Transverse colon (tissue), 4 donors: ENCODE measurements around the gene RCL1. TPM values are rescaled to one million over a fixed set of nuclear protein-coding genes. Genes with fewer than 3 reads are reported as not detected.

Experiments
- DNase-seq: peaks from one replicate; pipeline ENCODE4 v3.0.0-alpha.2; 2019
- H3K27ac ChIP-seq, 4 donors: fragments of 200-600 bp; sonication (generic); 2 replicates each; pipeline ENCODE4 v1.5.1; 2016 to 2018; ENCODE audit warnings: inconsistent platforms in 4 of 4
- H3K27me3 ChIP-seq: fragments of 200-600 bp; sonication (generic); 2 replicates; pipeline ENCODE4 v1.5.1; 2017; ENCODE audit warnings: inconsistent platforms
- H3K36me3 ChIP-seq, 4 donors: fragments of 200-600 bp; sonication (generic); 2 replicates each; pipeline ENCODE4 v1.5.1; 2017 to 2019; ENCODE audit warnings: inconsistent platforms in 4 of 4
- H3K4me1 ChIP-seq, 4 donors: fragments of 200-600 bp; sonication (generic); 2 replicates each; pipeline ENCODE4 v1.5.1; 2017 to 2020; ENCODE audit warnings: inconsistent platforms in 4 of 4
- H3K4me3 ChIP-seq, 4 donors: fragments of 200-600 bp; sonication (generic); 1 replicate in 1 of 4; 2 replicates in 3 of 4; pipeline versions ENCODE4 v1.5.1 to v1.6.1; 2017 to 2019; ENCODE audit warnings: inconsistent platforms in 4 of 4
- H3K9me3 ChIP-seq, 2 donors: fragments of 200-600 bp; sonication (generic); 2 replicates each; pipeline ENCODE4 v1.5.1; 2017 to 2019; ENCODE audit warnings: inconsistent platforms in 2 of 2
- EP300 ChIP-seq: sonication (generic); formaldehyde crosslinking; IDR thresholded peaks from one replicate; pipeline ENCODE4 v1.6.1; 2017; ENCODE audit warnings: antibody characterized with exemption, low read depth
- POLR2A ChIP-seq: fragments of 450-650 bp; IDR thresholded peaks from one replicate; pipeline ENCODE4 v1.6.1; 2016; ENCODE audit warnings: antibody characterized with exemption, mild to moderate bottlenecking, moderate library complexity
- POLR2AphosphoS5 ChIP-seq, 3 donors: sonication (generic); formaldehyde crosslinking; IDR thresholded peaks; one replicate each; pipeline ENCODE4 v1.6.1; 2016; ENCODE audit warnings: antibody characterized with exemption in 3 of 3
- WGBS, 2 donors: methylation state at CpG; one replicate each; pipeline ENCODE4 v1.1.5; 2018; ENCODE audit warnings: low coverage in 1 of 2; 5-methylcytosine and 5-hydroxymethylcytosine counted together
- in situ Hi-C, 4 donors: fragments of 200-750 bp; cut with MboI; loops; one replicate each; pipeline versions ENCODE4 v1.15.0 to v1.15.1; 2017; ENCODE audit warnings: low sequenced_read_pairs in 3 of 4, low pct_ligation_motif_present in 1 of 4, low pct_unique_long_range_greater_than_20kb in 1 of 4
- intact Hi-C: fragments of 100-400 bp; cut with DNase I; formaldehyde crosslinking; loops from one replicate; pipeline ENCODE4 v1.15.1; 2023; ENCODE audit warnings: low total_unique reads
- total RNA-seq, 4 donors: library from RNA; depleted of rRNA; stranded (reverse); fragments of >200 nt; gene quantifications; one replicate each; pipeline ENCODE4 v1.1.0, GENCODE V29; 2016
- TF ChIP-seq, protein P1 (sequence below), 5 experiments: fragments of 200-600 bp in 3 of 5; fragments of 450-650 bp in 2 of 5; sonication (generic) in 3 of 5; IDR thresholded peaks; 1 replicate in 2 of 5; 2 replicates in 3 of 5; pipeline ENCODE4 v1.5.1; 2016 to 2017; ENCODE audit warnings: antibody characterized with exemption in 5 of 5, inconsistent platforms in 3 of 5, mild to moderate bottlenecking in 2 of 5, moderate library complexity in 1 of 5

The RCL1 gene
- total RNA-seq, 4 donors from 2014 or later: 2.6 to 23.5 (median 7.3) TPM

DNA sequence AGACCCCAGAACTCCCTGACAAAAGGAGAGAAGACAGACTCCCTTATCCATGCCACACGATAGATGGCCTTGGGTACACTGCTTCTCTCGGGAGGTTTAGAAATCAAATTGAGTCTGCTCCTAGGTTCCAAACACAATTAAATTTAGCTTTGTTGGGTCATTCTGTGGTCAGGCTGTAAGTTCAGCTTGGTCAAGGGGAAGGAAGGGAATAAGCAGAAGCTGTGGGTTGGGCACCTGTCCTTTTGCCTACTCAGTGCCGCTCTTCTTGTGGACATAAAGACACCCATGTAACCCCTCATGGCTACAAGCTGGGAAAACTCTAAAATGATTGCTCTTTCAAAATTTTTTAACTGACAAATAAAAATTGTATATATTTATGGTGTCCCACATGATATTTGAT, 32.6 kb upstream of the RCL1 start:
- 77% methylated on average over 3 of the region's 3 CpGs; no CpG with 5 or more reads in 1 of the 2 donors for WGBS, 2 donors
- peaks cover 0 to 20% (median 4%) of the 10 kb centered on the region in 4 donors for H3K4me1 ChIP-seq
- no peaks in the 10 kb centered on the region for H3K9me3 ChIP-seq
- no peak overlapping the region for H3K27ac ChIP-seq
- H3K27me3 ChIP-seq: no peaks in the 10 kb centered on the region
- no peak for DNase-seq
- H3K4me3 ChIP-seq: no peak overlapping the region
- H3K36me3 ChIP-seq: no peaks in the 10 kb centered on the region
- no peak for TF ChIP-seq POLR2AphosphoS5 (IDR thresholded peaks at IDR 0.05)
- TF ChIP-seq, protein P1, sequence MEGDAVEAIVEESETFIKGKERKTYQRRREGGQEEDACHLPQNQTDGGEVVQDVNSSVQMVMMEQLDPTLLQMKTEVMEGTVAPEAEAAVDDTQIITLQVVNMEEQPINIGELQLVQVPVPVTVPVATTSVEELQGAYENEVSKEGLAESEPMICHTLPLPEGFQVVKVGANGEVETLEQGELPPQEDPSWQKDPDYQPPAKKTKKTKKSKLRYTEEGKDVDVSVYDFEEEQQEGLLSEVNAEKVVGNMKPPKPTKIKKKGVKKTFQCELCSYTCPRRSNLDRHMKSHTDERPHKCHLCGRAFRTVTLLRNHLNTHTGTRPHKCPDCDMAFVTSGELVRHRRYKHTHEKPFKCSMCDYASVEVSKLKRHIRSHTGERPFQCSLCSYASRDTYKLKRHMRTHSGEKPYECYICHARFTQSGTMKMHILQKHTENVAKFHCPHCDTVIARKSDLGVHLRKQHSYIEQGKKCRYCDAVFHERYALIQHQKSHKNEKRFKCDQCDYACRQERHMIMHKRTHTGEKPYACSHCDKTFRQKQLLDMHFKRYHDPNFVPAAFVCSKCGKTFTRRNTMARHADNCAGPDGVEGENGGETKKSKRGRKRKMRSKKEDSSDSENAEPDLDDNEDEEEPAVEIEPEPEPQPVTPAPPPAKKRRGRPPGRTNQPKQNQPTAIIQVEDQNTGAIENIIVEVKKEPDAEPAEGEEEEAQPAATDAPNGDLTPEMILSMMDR (IDR thresholded peaks at IDR 0.05): no peak
- TF ChIP-seq POLR2A: no peak
- TF ChIP-seq EP300: no peak
- intact Hi-C loops (loop anchor here (5.0 kb wide), 1 partner anchor 227 kb away; the partner anchor contains the start of gene JAK2), in situ Hi-C loops (loop anchor here (10.0 to 25.0 kb wide), 5 partner anchors 225 to 827 kb away; partner anchors contain the start of genes PLGRKT (in 3 of the 4), JAK2 (in 2 of the 4) and INSL6 (in 1 of the 4))

DNA sequence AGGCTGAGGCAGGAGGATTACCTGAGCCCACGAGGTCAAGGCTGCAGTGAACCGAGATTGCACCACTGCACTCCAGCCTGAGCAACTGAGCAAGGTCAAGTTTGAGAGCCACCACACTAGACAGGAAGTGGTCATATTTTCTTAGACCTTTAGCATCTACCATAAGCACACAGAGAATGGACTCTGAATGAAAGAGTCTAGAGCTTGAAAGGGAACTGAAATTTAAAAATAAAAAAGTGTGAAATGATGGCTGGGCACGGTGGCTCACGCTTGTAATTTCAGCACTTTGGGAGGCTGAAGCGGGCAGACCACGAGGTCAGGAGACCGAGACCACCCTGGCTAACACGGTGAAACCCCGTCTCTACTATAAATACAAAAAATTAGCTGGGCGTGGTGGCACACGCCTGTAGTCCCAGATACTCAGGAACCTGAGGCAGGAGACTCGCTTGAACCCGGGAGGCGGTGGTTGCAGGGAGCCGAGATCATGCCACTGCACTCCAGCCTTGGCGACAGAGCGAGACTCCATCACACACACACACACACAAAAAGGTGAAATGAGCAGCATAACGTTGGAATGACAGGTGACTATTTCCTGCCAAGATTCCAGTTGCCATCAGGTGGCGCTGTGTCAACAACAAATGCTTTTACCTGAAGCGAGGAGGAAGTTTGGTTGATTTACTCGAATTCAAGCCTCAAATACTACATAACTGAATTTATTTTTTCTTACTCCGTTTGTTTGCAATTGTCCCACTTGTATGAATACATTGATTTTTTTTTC, 30.4 kb upstream of the RCL1 start:
- 17 to 19% methylated on average over 9 to 22 of the region's 22 CpGs for WGBS, 2 donors
- intact Hi-C loops: loop anchor here (5.0 kb wide), 1 partner anchor 225 kb away; the partner anchor contains the start of gene JAK2
- no peaks in the 10 kb centered on the region for H3K9me3 ChIP-seq
- peak overlapping the region; percentile 57 to 76 (median 66) for H3K27ac ChIP-seq
- H3K4me3 ChIP-seq: peak overlapping the region in 3 of 4 donors; percentile 8 to 36 (median 19)
- in situ Hi-C loops: loop anchor here (10.0 to 25.0 kb wide), 5 partner anchors 223 to 825 kb away; partner anchors contain the start of genes PLGRKT (in 3 of the 4), JAK2 (in 2 of the 4) and INSL6 (in 1 of the 4)
- no peaks in the 10 kb centered on the region for H3K27me3 ChIP-seq
- TF ChIP-seq, protein P1 (IDR thresholded peaks at IDR 0.05): peak; percentile 75 to 92 (median 86)
- no peak for TF ChIP-seq POLR2A
- DNase-seq: peak; percentile 89
- peaks cover 0 to 14% (median 4%) of the 10 kb centered on the region in 4 donors for H3K4me1 ChIP-seq
- H3K36me3 ChIP-seq: no peaks in the 10 kb centered on the region

DNA sequence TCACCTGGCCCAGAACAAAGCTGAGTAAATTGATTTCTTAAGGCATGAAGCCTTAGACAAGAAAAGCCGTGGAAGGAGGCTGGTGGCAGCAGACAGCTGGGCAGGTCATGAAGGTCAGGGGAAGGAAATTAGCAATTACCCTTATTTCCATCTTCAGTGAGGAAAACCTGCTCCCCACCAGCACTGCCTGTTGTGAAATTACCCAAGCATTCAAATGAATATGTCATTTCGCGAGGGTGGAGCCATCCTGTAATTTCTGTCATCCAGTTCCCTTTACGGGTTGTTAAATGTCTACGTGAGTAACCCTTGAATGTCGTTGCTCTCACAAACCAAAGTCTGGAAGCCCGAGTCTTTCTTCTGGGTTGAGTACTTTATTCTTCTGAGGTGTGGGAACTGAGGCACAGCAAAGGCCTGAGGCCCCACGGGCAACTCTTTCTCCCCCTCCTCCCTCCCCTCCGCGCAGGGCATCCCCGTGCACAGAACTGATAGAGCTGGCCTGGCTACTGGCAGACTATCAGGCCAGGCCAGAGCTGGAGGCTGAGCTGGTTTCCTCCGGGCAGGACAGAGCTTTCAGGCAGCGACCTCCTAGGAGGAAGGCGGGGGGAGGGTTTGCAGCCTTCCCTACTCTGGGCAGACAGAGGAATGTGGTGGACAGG, 29.7 kb upstream of the RCL1 start:
- Histone ChIP-seq H3K9me3 (no peaks in the 10 kb centered on the region), H3K27me3 (no peaks in the 10 kb centered on the region), H3K27ac (peak overlapping the region; percentile 57 to 76 (median 66)), H3K4me1 (peaks cover 0 to 14% (median 4%) of the 10 kb centered on the region in 4 donors), H3K4me3 (peak overlapping the region in 3 of 4 donors; percentile 8 to 36 (median 19)), H3K36me3 (no peaks in the 10 kb centered on the region)
- 22 to 26% methylated on average over 4 to 14 of the region's 14 CpGs for WGBS, 2 donors
- peak; percentile 53 for DNase-seq
- TF ChIP-seq POLR2A (no peak), EP300 (no peak)
- TF ChIP-seq, protein P1 (IDR thresholded peaks at IDR 0.05): peak in 2 of 5 experiments; percentile 18 to 28
- intact Hi-C loops: loop anchor here (5.0 kb wide), 1 partner anchor 224 kb away; the partner anchor contains the start of gene JAK2
- in situ Hi-C loops: loop anchor here (10.0 to 25.0 kb wide), 5 partner anchors 222 to 824 kb away; partner anchors contain the start of genes PLGRKT (in 3 of the 4), JAK2 (in 2 of the 4) and INSL6 (in 1 of the 4)

DNA sequence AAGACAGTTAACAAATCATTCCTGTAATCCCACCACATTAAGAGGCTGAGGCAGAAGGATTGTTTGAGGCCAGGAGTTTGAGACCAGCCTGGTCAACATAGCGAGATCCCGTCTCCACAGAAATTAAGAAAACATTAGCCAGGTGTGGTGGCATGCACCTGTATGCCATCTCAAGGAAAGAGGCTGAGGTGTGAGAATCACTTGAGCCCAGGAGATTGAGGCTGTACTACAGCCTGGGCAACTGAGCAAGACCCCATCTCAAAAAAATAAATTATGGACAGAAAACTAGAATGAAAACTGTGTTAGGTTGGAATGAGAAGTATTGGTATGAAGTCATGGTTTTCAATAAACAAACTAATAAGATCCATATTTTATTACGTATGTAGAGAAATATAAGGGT, 28.7 kb upstream of the RCL1 start:
- Histone ChIP-seq H3K36me3 (no peaks in the 10 kb centered on the region), H3K27ac (no peak overlapping the region), H3K4me1 (peaks cover 0 to 14% (median 4%) of the 10 kb centered on the region in 4 donors), H3K4me3 (no peak overlapping the region), H3K27me3 (no peaks in the 10 kb centered on the region), H3K9me3 (no peaks in the 10 kb centered on the region)
- 83 to 100% methylated on average over 2 to 3 of the region's 3 CpGs for WGBS, 2 donors
- intact Hi-C loops: loop anchor here (5.0 kb wide), 1 partner anchor 223 kb away; the partner anchor contains the start of gene JAK2
- in situ Hi-C loops: loop anchor here (10.0 to 25.0 kb wide), 5 partner anchors 221 to 823 kb away; partner anchors contain the start of genes PLGRKT (in 3 of the 4), JAK2 (in 2 of the 4) and INSL6 (in 1 of the 4)
- TF ChIP-seq POLR2AphosphoS5 (IDR thresholded peaks at IDR 0.05): no peak
- no peak for TF ChIP-seq POLR2A
- TF ChIP-seq, protein P1 (IDR thresholded peaks at IDR 0.05): no peak
- TF ChIP-seq EP300: no peak
- no peak for DNase-seq
